ENCODE data around the gene ENTPD3.

- TF ChIP-seq CTCF (conservative IDR thresholded peaks at IDR 0.05 in 1 of 2, IDR thresholded peaks at IDR 0.05 in 1 of 2; ENCODE audit: extremely low read depth in 1 of 2, insufficient read depth in 1 of 2, low read depth in 1 of 2, low read length in 2 of 2) (no peak), EZH2 (IDR thresholded peaks at IDR 0.05; ENCODE audit: borderline replicate concordance, low read length) (no peak)
Measured at GRCh38 chr3:40414270-40414669, 27.3 kb downstream of the ENTPD3 start.
